SK-N-SH treated with all-trans-retinoic acid at 6 μM for 48 hours (cell line): ENCODE data around the gene LARP4B.

Experiments
- CREB5 ChIP-seq: fragments of 250-450 bp; sonication (Bioruptor Pico); IDR thresholded peaks from 2 replicates; pipeline ENCODE4 v1.5.1; 2020; ENCODE audit warnings: low read depth, mild to moderate bottlenecking, moderate library complexity
- CSDC2 ChIP-seq: fragments of 250-450 bp; sonication (Bioruptor Pico); IDR thresholded peaks from 2 replicates; pipeline ENCODE4 v1.5.0; 2020; ENCODE audit warnings: mild to moderate bottlenecking, moderate library complexity
- ISL1 ChIP-seq: fragments of 250-450 bp; sonication (Bioruptor Pico); IDR thresholded peaks from 2 replicates; pipeline ENCODE4 v2.1.2; 2022; ENCODE audit warnings: mild to moderate bottlenecking, moderate library complexity
- OSR1 ChIP-seq: fragments of 250-450 bp; sonication (Bioruptor Pico); IDR thresholded peaks from 2 replicates; pipeline ENCODE4 v1.8.0; 2022; ENCODE audit warnings: moderate library complexity, mild to moderate bottlenecking, inconsistent platforms
- RARB ChIP-seq: fragments of 250-450 bp; sonication (Bioruptor Pico); IDR thresholded peaks from 2 replicates; pipeline ENCODE4 v1.8.0; 2021; ENCODE audit warnings: mild to moderate bottlenecking, moderate library complexity
- TCF4 ChIP-seq: fragments of 250-450 bp; sonication (Bioruptor Pico); IDR thresholded peaks from 2 replicates; pipeline ENCODE4 v1.8.0; 2021; ENCODE audit warnings: mild to moderate bottlenecking, moderate library complexity, borderline replicate concordance
- ZC3H10 ChIP-seq: fragments of 250-450 bp; sonication (Bioruptor Pico); IDR thresholded peaks from 2 replicates; pipeline ENCODE4 v1.5.1; 2021; ENCODE audit warnings: mild to moderate bottlenecking, moderate library complexity
- ZFP30 ChIP-seq: fragments of 450-650 bp; formaldehyde crosslinking; IDR thresholded peaks from 2 replicates; pipeline ENCODE4 v1.5.0; 2022; ENCODE audit warnings: mild to moderate bottlenecking, moderate library complexity
- ZNF8 ChIP-seq: fragments of 450-650 bp; formaldehyde crosslinking; IDR thresholded peaks from 2 replicates; pipeline ENCODE4 v1.5.0; 2020; ENCODE audit warnings: mild to moderate bottlenecking, moderate library complexity

DNA sequence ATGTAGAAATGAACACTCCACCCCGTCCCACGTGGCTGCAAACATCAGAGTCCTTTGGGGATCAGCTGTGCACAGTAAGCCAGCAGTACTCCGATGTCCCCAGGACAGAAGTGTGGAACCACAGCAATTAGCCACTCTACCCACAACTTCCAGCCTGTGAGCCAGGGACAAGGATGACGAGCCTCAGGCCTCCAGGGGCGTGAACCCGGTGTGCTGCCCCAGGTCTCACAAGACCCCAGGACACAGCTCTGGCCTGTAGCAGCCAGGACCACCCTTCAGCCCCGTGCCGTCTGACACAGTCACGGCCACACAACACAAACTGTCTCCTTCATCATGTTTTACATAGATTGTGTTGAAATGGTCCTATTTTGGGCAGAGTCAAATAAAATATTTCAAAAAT is 129.0 kb downstream of the LARP4B start:
- TF ChIP-seq CREB5 (CRISPR knock-in tag) (no peak), ISL1 (CRISPR knock-in tag) (no peak), ZFP30 (CRISPR knock-in tag) (no peak), ZNF8 (CRISPR knock-in tag) (no peak), TCF4 (no peak), CSDC2 (CRISPR knock-in tag) (no peak), RARB (CRISPR knock-in tag) (no peak), ZC3H10 (CRISPR knock-in tag) (no peak), OSR1 (CRISPR knock-in tag) (no peak)
